Fibroblast of pulmonary artery (primary cell): Measurements from ENCODE around the gene PRKAR2B.

ENCODE experiments used
- DNase-seq: peaks from one replicate; pipeline ENCODE4 v3.0.0-alpha.2; 2010; ENCODE audit warnings: low read depth
- H3K4me3 ChIP-seq: replicated peaks from 2 replicates; pipeline ENCODE4 v1.5.1; 2011; ENCODE audit warnings: low read depth, mild to moderate bottlenecking, control low read depth, low read length, moderate library complexity
- TF ChIP-seq, protein P1 (sequence below): IDR thresholded peaks from 2 replicates; pipeline ENCODE4 v1.5.1; 2011; ENCODE audit warnings: mild to moderate bottlenecking, control low read depth, low read length, inconsistent platforms; ENCODE audit errors: missing control alignments

PRKAR2B gene

DNA sequence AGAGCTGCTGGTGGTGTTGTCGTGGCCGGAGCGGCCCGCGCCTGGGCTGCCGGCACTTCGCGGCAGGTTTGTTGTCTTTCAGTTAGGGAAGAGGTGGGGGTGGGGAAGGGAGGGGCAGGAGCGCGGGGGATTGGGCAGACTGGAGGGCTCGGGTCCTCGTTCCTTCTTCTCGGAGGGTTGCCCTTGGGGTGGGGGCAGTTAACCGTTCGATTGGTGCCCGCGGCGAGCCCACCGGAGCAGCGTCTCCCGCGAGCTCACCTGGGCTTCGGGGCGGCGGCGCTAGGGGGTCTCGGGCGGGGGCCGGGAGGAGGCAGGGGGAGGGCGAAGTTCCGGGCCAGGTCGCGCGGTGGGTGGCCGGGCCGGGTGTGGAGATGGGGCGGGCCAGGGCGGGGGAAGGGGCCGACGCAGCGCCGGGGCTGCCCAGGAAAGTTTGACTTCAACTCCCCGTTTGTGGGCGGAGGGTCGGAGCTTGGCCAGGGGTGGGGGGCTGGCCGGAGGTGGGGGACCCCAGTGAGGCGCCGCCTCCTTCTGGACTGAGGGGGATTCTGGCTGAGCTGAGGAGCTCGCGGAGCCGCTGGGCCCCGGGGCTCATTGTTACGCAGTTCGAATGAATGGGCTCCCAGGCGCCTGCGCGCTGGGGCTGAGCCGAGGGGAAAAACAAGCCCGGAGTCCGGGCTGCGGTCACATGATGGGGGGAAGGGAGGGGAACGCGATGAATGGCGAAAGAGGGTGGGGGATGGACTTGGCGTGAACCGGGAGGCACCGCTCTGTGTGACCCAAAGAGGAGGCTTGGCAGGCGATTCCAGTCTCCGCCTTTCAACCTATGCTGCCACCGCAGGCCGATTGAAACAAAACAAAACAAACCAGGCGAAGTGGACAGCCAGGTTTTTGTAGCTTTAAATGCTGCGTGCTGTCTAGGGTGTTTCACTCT lies 124.9 kb downstream of the PRKAR2B start:
- H3K4me3 ChIP-seq = peak overlapping the region; percentile 65
- peak; percentile 99 for DNase-seq
- TF ChIP-seq, protein P1, sequence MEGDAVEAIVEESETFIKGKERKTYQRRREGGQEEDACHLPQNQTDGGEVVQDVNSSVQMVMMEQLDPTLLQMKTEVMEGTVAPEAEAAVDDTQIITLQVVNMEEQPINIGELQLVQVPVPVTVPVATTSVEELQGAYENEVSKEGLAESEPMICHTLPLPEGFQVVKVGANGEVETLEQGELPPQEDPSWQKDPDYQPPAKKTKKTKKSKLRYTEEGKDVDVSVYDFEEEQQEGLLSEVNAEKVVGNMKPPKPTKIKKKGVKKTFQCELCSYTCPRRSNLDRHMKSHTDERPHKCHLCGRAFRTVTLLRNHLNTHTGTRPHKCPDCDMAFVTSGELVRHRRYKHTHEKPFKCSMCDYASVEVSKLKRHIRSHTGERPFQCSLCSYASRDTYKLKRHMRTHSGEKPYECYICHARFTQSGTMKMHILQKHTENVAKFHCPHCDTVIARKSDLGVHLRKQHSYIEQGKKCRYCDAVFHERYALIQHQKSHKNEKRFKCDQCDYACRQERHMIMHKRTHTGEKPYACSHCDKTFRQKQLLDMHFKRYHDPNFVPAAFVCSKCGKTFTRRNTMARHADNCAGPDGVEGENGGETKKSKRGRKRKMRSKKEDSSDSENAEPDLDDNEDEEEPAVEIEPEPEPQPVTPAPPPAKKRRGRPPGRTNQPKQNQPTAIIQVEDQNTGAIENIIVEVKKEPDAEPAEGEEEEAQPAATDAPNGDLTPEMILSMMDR = peak; percentile 4

DNA sequence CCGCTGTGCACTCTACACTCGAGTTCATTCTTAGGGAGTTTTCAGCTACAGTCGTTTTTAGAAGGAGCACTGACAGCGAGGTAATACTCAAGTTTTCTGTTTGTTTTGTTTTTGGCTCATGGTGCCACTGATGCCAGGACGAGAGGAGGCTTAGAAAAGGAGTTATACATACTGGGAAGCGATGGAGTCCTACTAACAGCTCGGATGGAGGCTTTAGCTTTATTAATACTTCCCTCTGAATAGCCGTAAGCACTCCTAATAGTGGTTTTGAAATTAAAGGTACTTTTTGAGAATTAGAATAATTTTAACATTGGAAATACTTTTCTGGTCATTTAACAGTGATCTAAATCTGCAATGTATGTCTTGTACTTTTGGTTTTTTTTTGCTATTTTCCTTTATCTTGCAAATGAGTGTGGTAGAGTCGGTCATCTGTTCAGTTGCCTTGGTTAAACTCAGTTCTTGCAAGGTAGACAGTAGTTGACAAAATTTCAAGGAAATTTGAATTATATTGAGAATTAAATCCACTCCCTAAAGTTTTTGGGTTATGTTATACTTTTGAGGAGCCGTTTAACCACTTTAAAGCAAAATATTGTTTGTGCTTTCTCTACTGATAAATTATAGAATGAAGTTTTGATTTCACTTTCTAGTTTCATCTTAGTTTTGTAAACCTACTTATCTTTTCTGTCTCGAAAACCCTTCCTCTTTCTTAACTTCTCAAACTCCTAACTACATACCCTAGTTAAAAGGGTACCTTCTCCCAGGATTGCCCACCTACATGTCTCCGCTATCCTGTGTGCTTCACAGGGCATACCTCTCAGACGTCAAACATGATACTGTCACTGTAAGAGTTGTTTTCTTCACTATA lies 125.8 kb downstream of the PRKAR2B start:
- TF ChIP-seq, protein P1 = no peak
- H3K4me3 ChIP-seq = peak overlapping the region; percentile 65
- no peak for DNase-seq

DNA sequence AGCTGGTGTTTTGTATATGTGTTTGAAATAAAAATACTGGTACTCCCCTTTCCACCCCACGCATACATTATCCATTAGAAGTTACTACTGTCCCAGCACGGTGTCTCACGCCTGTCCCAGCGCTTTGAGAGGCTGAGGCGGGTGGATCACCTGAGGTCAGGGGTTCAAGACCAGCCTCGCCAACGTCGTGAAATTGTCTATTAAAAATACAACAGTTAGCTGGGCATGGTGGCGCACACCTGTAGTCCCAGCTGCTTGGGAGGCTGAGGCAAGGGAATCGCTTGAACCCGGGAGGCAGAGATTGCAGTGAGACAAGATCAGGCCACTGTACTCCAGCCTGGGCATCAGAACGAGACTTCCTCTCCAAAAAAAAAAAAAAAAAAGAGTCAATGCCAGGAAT lies 127.0 kb downstream of the PRKAR2B start:
- TF ChIP-seq, protein P1 = no peak
- DNase-seq = no peak
- H3K4me3 ChIP-seq = no peak overlapping the region

DNA sequence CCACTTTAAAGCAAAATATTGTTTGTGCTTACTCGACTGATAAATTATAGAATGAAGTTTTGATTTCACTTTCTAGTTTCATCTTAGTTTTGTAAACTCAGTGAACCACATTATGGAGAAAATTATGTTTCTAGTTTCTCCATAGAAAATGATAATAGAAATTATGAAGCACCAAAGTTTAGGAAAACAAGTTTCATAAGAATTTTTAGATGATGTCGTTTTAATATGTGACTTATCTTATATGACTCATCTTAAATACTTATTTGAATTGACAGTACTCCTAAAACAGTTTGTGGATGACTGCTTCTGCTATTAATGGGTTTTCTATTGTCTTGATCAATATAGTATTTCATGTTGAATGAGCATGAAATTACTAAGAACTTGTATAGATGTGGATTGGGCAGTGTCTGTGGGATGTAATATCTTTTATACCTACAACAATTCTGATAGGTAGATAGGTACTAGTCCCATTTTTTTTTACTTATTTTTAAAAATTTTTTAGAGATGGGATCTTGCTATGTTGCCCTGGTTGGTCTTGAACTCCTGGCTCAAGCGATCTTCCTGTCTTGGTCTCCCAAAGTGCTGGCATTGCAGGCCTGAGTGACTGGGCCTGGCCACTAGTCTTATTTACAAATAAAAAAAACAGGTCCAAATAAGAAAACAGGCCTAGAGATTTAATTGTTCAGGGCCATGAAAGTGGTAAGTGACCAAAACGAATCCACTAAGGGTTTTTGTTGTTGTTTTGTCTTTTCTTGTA lies 127.9 kb downstream of the PRKAR2B start:
- DNase-seq = no peak
- TF ChIP-seq, protein P1 = no peak
- no peak overlapping the region for H3K4me3 ChIP-seq

DNA sequence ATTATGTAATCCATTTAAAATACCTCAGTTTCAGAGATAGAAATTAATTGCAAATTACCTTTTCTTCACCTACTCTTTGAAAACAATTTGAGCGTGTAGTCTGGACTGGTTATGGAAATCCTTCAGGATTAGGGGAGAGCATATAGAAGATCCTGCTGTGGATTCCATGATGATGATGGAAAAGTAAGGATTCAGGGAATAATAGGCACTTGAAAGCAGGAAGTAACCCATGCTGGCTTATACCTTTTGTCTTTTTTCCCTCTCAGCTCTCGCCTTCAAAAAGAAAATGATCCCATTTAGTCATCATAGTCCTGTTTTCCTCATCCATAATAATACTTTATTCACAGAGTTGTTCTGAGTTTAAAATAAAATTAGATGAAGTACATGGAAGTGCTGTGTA lies 128.7 kb downstream of the PRKAR2B start:
- DNase-seq = no peak
- no peak overlapping the region for H3K4me3 ChIP-seq
- TF ChIP-seq, protein P1 = no peak

DNA sequence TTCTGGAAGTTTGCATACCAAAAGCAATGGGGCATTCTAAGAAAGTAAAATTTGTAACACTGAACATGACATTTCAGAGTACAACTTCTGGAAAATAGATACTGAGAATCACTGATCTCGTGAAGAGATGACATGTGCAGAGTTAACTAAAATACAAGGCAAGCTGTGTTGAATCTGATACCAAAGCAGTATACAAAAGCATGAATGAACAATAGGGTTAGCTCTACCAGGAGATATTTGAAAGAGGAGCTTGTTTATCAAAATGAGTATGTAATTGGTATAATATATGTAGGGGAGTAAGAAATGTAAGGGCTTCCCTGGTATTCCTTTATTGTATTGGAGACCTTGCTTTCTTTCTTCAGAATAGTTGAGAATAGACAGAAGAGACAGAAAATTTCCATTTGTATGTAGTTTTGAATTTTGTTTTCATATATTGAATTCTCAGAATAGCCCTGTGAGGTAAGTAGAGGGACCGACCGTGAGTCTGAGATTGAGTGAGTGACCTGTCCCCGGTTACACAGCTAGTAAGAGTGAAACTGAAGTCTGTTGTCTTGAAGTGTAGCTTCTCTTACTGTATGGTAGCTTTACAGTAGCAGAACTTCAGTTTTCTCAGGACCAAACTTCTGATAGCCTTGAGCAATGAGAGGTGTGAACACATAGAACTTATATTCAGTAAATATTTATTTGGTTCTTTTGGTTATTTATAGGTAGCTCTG lies 129.3 kb downstream of the PRKAR2B start:
- TF ChIP-seq, protein P1 = no peak

More for the DNA sequence above, 129.3 kb downstream of the PRKAR2B start:
- no peak for DNase-seq
- H3K4me3 ChIP-seq = no peak overlapping the region
